Skin of body (tissue), 2 donors: Measurements from ENCODE around the gene SSNA1. TPM values are rescaled to one million over a fixed set of nuclear protein-coding genes. Genes with fewer than 3 reads are reported as not detected.

Experiments used
- DNase-seq: peaks from one replicate; lab custom pipeline; 2025; lab: John Stamatoyannopoulos, UW
- total RNA-seq: library from RNA; depleted of rRNA; stranded (reverse); fragments of >200 nt; gene quantifications from one replicate; pipeline ENCODE4 v1.2.3, GENCODE V29; 2014

SSNA1 gene
- total RNA-seq, 1 donor from 2014 or later, result 24.1 TPM

GRCh38 chr9:137182836-137183235, 5.6 kb upstream of the SSNA1 start:
- DNase-seq, result no peak

GRCh38 chr9:137183980-137184595, 4.4 kb upstream of the SSNA1 start:
- no peak for DNase-seq

- DNase-seq, result no peak
Observed at GRCh38 chr9:137184881-137185660, 3.4 kb upstream of the SSNA1 start.

- no peak for DNase-seq
Observed at GRCh38 chr9:137185921-137186320, 2.6 kb upstream of the SSNA1 start.

- no peak for DNase-seq
Observed at GRCh38 chr9:137186385-137186784, 2.1 kb upstream of the SSNA1 start.

- DNase-seq, result no peak
Observed at GRCh38 chr9:137187386-137187785, 1.1 kb upstream of the SSNA1 start.

GRCh38 chr9:137188086-137188489, 388 bp upstream of the SSNA1 start:
- no peak for DNase-seq

- DNase-seq, result no peak
Observed at GRCh38 chr9:137189297-137190295, 1.1 kb downstream of the SSNA1 start.

- no peak for DNase-seq
Observed at GRCh38 chr9:137190315-137190856, 1.9 kb downstream of the SSNA1 start.

GRCh38 chr9:137191245-137191644, 2.8 kb downstream of the SSNA1 start:
- DNase-seq, result no peak

- no peak for DNase-seq
Observed at GRCh38 chr9:137191691-137192447, 3.4 kb downstream of the SSNA1 start.

- DNase-seq, result no peak
Observed at GRCh38 chr9:137192448-137192780, 3.9 kb downstream of the SSNA1 start.

- DNase-seq, result no peak
Observed at GRCh38 chr9:137192859-137193258, 4.4 kb downstream of the SSNA1 start.

- DNase-seq, result no peak
Observed at GRCh38 chr9:137193771-137194170, 5.3 kb downstream of the SSNA1 start.

- no peak for DNase-seq
Observed at GRCh38 chr9:137194388-137194787, 5.9 kb downstream of the SSNA1 start.

GRCh38 chr9:137194909-137195308, 6.4 kb downstream of the SSNA1 start:
- no peak for DNase-seq

- DNase-seq, result no peak
Observed at GRCh38 chr9:137195525-137196220, 7.2 kb downstream of the SSNA1 start.

GRCh38 chr9:137198051-137198901, 9.8 kb downstream of the SSNA1 start:
- no peak for DNase-seq

GRCh38 chr9:137198902-137199283, 10.4 kb downstream of the SSNA1 start:
- no peak for DNase-seq
